OCI-LY1 (cell line): Measurements from ENCODE around the gene INTS14.

Source experiments
- CTCF ChIP-seq: fragments of 200-600 bp; sonication (generic), shearing (Covaris generic); IDR thresholded peaks from 2 replicates; pipeline ENCODE4 v1.5.1; 2017; ENCODE audit warnings: mild to moderate bottlenecking, antibody characterized with exemption, low read length, moderate library complexity, mixed read lengths
- EZH2 ChIP-seq: fragments of 200-600 bp; sonication (generic), shearing (Covaris generic); IDR thresholded peaks from 2 replicates; pipeline ENCODE4 v1.8.0; 2017; ENCODE audit warnings: borderline replicate concordance, mixed run types, mild to moderate bottlenecking, antibody characterized with exemption, low read length, moderate library complexity, mixed read lengths

GRCh38 chr15:65533057-65533756, 77.7 kb downstream of the INTS14 start:
- no peak for TF ChIP-seq CTCF
- no peak for TF ChIP-seq EZH2
